GM19397 (cell line): Measurements from ENCODE around the gene OMA1.
"Not testable (repeated sequence)": the region's sequence is repeated elsewhere in the genome, so short reads cannot be mapped to it uniquely, and the experiment has no call there.

Source experiments
- ATAC-seq: cut with Tn5 transposase; IDR thresholded peaks from one replicate; pipeline ENCODE4 v1.9.1; 2021; ENCODE audit warnings: mild to moderate bottlenecking, moderate library complexity; ENCODE audit not compliant: unreplicated experiment

Gene OMA1

GRCh38 chr1:58573705-58574591 lies 27.4 kb upstream of the OMA1 start:
- ATAC-seq = peak; percentile 92

GRCh38 chr1:58573138-58573537 lies 26.6 kb upstream of the OMA1 start:
- ATAC-seq = no peak

GRCh38 chr1:58572690-58573089 lies 26.2 kb upstream of the OMA1 start:
- ATAC-seq = no peak

- ATAC-seq = no peak
Measured at GRCh38 chr1:58571616-58572015, 25.1 kb upstream of the OMA1 start.

- no peak for ATAC-seq
Measured at GRCh38 chr1:58570817-58571216, 24.3 kb upstream of the OMA1 start.

GRCh38 chr1:58570094-58570493 lies 23.6 kb upstream of the OMA1 start:
- ATAC-seq = no peak

- ATAC-seq = no peak
Measured at GRCh38 chr1:58568911-58569310, 22.4 kb upstream of the OMA1 start.

GRCh38 chr1:58568271-58568860 lies 21.8 kb upstream of the OMA1 start:
- ATAC-seq = no peak

- no peak for ATAC-seq
Measured at GRCh38 chr1:58566339-58566738, 19.8 kb upstream of the OMA1 start.

GRCh38 chr1:58563715-58564114 lies 17.2 kb upstream of the OMA1 start:
- ATAC-seq = not testable (repeated sequence)

GRCh38 chr1:58561633-58562032 lies 15.1 kb upstream of the OMA1 start:
- ATAC-seq = no peak

GRCh38 chr1:58555393-58555792 lies 8.9 kb upstream of the OMA1 start:
- no peak for ATAC-seq

- ATAC-seq = no peak
Measured at GRCh38 chr1:58551186-58552140, 4.9 kb upstream of the OMA1 start.

GRCh38 chr1:58549291-58549690 lies 2.8 kb upstream of the OMA1 start:
- not testable (repeated sequence) for ATAC-seq

- no peak for ATAC-seq
Measured at GRCh38 chr1:58548371-58548770, 1.8 kb upstream of the OMA1 start.

- peak; percentile 62 for ATAC-seq
Measured at GRCh38 chr1:58545591-58546519, 671 bp downstream of the OMA1 start.

GRCh38 chr1:58543260-58543659 lies 3.3 kb downstream of the OMA1 start:
- ATAC-seq = no peak

- no peak for ATAC-seq
Measured at GRCh38 chr1:58539553-58539952, 7.0 kb downstream of the OMA1 start.

- no peak for ATAC-seq
Measured at GRCh38 chr1:58538821-58539220, 7.7 kb downstream of the OMA1 start.

- not testable (repeated sequence) for ATAC-seq
Measured at GRCh38 chr1:58531842-58532241, 14.7 kb downstream of the OMA1 start.
